Kidney epithelial cell (primary cell): Measurements from ENCODE around the gene PRKCA. TPM values are rescaled to one million over a fixed set of nuclear protein-coding genes. Genes with fewer than 3 reads are reported as not detected.

Experiments
- DNase-seq: peaks from one replicate; pipeline ENCODE4 v3.0.0-alpha.2; 2010; ENCODE audit warnings: low read depth
- H3K27me3 ChIP-seq: 2 replicates; pipeline ENCODE4 v1.6.0; 2011; ENCODE audit warnings: low read length; ENCODE audit not compliant: control insufficient read depth, insufficient read depth
- H3K36me3 ChIP-seq: 2 replicates; pipeline ENCODE4 v1.5.1; 2011; ENCODE audit warnings: low read length; ENCODE audit not compliant: control insufficient read depth, insufficient read depth
- H3K4me3 ChIP-seq: 2 replicates; pipeline ENCODE4 v1.5.1; 2011; ENCODE audit warnings: low read depth, mild to moderate bottlenecking, control low read depth, low read length
- total RNA-seq: library from RNA; depleted of rRNA; stranded (reverse); fragments of >200 nt; gene quantifications from 2 replicates; pipeline ENCODE4 v1.2.3, GENCODE V29; 2015
- TF ChIP-seq, protein P1 (sequence below): IDR thresholded peaks from 2 replicates; pipeline ENCODE4 v1.5.1; 2011; ENCODE audit warnings: mild to moderate bottlenecking, moderate library complexity, low read length, control low read depth, inconsistent platforms; ENCODE audit not compliant: insufficient read depth, poor library complexity, severe bottlenecking

Gene PRKCA
- total RNA-seq, 1 donor from 2014 or later: 5.7 TPM

DNA sequence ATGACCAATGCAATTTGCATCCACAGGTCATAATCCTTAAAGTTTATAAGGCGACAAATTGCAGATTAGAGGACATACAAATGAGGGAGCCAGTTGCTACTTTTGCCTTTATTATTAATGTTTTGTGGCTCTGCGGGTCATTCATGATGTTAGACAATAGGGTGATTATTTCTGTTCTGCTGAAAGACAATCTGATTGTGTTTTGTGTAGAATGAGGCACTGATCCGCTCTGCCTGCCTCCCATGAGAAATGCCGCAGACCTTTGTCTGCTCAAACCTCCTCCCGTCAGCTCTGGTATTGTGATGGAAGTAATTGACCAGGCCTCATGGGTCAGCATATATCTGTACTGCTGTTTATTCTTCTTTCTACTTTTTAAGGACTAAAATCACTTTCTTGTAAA, 224.9 kb downstream of the PRKCA start:
- TF ChIP-seq, protein P1, sequence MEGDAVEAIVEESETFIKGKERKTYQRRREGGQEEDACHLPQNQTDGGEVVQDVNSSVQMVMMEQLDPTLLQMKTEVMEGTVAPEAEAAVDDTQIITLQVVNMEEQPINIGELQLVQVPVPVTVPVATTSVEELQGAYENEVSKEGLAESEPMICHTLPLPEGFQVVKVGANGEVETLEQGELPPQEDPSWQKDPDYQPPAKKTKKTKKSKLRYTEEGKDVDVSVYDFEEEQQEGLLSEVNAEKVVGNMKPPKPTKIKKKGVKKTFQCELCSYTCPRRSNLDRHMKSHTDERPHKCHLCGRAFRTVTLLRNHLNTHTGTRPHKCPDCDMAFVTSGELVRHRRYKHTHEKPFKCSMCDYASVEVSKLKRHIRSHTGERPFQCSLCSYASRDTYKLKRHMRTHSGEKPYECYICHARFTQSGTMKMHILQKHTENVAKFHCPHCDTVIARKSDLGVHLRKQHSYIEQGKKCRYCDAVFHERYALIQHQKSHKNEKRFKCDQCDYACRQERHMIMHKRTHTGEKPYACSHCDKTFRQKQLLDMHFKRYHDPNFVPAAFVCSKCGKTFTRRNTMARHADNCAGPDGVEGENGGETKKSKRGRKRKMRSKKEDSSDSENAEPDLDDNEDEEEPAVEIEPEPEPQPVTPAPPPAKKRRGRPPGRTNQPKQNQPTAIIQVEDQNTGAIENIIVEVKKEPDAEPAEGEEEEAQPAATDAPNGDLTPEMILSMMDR: no peak
- Histone ChIP-seq H3K36me3 (no peaks in the 10 kb centered on the region), H3K4me3 (no peak overlapping the region), H3K27me3 (no peaks in the 10 kb centered on the region)
- DNase-seq: no peak

DNA sequence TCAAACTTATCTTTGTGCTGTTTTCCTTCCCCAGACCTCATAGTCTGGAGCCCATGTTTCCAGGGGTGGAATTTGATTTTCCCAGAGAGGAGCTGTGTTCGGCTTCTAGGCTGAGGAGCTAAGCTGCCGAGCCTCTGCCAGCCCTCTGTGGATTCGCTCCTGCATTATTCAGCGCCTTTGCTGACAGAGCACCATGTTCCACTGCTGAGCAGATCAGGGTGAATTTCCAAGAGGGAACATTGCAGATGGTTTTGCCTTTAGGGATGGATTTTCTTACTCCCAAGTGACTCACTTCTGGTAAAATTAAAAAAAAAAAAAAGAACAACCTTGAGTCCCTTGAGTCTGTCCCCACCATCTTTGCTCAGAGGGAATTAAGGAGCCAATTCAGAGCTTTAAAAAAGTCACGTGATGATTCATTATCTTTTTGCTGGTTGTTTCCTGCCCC, 229.5 kb downstream of the PRKCA start:
- TF ChIP-seq, protein P1: no peak
- DNase-seq: no peak
- H3K36me3 ChIP-seq: no peaks in the 10 kb centered on the region
- H3K27me3 ChIP-seq: no peaks in the 10 kb centered on the region
- H3K4me3 ChIP-seq: no peak overlapping the region

DNA sequence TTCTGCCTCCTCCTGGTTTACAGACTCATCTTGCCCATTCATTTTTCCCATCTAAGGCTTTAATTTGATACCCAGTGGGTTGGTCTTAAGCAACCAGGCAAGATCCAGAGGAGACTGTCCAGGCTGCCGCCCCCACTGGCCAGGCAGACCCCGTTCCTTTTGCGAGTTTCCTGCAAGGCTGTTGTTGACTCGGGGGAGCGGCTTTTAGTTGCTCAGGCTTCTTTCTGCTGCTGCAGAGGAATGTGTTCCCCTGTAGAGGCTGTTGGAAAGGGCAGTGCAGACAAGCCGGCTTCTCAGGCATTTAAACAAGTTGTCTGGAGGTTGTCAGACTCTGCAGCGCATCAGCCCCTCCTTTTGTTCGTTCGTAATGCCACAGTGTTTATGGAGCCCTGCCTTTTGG, 231.2 kb downstream of the PRKCA start:
- DNase-seq: no peak
- H3K4me3 ChIP-seq: no peak overlapping the region
- H3K36me3 ChIP-seq: no peaks in the 10 kb centered on the region
- no peaks in the 10 kb centered on the region for H3K27me3 ChIP-seq
- TF ChIP-seq, protein P1: peak; percentile 8

DNA sequence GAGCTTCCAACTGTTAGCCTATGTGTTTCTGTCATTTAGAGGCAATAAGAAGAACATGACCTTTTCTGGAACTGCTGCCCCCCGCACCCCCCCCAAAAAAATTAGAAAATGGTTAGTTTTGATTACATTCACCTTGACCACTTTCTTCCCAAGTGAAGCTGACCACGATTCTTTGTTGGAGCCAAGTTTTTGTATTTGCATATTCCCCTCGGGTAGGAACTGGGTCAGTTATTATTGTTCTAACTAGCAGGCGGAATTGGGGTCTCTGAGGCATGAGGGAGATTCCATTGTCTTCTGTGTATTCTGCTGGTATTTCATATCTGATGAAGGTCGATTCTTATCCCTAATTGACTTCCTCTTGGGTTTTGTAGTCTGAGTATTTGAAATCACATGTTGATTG, 231.6 kb downstream of the PRKCA start:
- H3K27me3 ChIP-seq: no peaks in the 10 kb centered on the region
- no peak for DNase-seq
- no peak overlapping the region for H3K4me3 ChIP-seq
- TF ChIP-seq, protein P1: no peak
- H3K36me3 ChIP-seq: no peaks in the 10 kb centered on the region

DNA sequence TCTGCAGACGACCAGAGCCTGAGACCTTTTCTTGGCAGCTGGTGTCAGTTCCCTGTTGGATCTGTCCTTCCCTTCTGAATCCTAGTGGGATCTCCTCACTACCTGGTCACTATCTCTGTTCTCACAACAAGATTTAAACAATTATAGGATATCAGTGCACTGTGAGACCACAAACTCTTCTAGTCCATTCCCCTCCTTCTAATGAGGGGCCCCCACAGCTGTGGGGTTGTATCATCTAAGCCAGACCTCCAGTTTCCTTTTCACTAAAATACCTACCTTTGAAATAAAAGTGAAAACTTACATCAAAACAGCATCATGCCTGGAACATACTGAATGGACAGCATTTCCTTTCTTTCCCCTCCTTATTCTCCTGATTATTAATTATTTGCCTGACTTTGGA, 233.2 kb downstream of the PRKCA start:
- DNase-seq: no peak
- no peaks in the 10 kb centered on the region for H3K36me3 ChIP-seq
- no peaks in the 10 kb centered on the region for H3K27me3 ChIP-seq
- no peak overlapping the region for H3K4me3 ChIP-seq
- TF ChIP-seq, protein P1: no peak

DNA sequence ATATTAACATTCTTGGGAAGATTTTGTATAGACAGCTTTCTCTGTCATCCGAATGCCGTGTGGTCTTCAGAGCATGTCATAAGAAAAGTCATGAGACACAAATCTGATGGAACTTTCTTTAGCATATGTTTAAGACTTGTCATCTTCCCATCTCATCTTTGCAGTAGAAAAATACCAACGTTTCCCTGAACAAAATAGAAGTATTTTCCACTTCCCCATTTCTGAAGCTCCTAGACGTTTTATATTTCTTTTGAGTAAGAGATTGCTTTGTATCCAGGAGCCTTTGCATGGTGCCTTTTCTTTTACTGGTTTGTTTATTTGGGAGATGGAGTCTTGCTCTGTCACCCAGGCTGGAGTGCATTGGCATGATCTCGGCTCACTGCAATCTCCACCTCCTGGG, 235.1 kb downstream of the PRKCA start:
- H3K27me3 ChIP-seq: no peaks in the 10 kb centered on the region
- H3K36me3 ChIP-seq: no peaks in the 10 kb centered on the region
- no peak for DNase-seq
- no peak overlapping the region for H3K4me3 ChIP-seq
- TF ChIP-seq, protein P1: no peak
